B cell (primary cell): Measurements from ENCODE around the gene ACOT9.

Experiments
- CTCF ChIP-seq: fragments of 200-600 bp; IDR thresholded peaks from one replicate; pipeline ENCODE4 v1.8.0; 2022; ENCODE audit warnings: antibody characterized with exemption, mild to moderate bottlenecking
- EZH2 ChIP-seq: IDR thresholded peaks from 2 replicates; pipeline ENCODE4 v1.6.1; 2012; ENCODE audit warnings: borderline replicate concordance, low read depth, mild to moderate bottlenecking, moderate library complexity, low read length; ENCODE audit not compliant: insufficient read depth, poor library complexity, severe bottlenecking

DNA sequence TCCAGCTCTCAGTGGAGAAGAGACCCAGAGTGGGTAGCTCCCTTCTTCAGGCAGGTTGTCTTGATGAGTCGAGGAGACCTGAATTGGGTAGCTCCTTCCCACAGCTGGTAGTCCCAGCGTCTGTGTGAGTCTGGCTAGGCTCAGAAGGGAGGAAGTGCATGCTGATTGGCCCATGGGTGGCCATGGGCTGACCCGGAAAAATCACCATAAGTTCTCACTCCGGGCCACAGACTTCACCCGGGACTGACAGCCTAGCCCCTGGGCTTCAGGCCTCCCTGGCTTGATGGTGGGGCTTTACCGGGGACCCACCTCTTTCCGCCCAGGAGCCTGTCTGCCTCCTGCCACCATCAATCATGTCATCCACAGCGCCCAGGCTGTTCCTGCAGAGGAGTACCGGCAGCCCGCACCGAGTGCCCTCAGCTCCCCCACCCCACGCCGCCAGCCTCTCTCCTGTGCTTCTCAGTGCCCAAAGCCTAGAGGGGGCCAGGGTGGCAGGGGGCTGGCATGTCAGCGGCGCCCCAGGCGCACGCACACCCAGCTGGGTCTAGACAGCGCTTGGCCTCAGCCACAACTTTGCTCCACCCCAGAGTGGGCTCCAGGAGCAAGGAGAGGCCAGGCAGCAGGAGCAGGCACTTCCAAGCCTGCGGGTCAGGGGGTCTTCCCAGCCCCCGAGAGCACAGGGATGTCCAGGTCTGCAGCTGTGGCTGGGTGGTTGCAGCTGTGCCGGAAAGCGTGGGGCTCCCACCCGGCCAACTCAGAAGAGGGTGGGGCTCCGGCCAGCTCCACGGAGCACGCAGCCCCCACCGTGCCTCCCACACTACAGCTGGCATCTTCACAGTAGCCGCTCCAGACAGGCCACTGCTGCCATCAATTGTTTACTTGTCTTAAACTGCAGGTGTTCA is 23.8 kb upstream of the ACOT9 start:
- no peak for TF ChIP-seq CTCF
- TF ChIP-seq EZH2, result no peak
